ENCODE results near the gene PKD1.
"Not testable (repeated sequence)": the region's sequence is repeated elsewhere in the genome, so short reads cannot be mapped to it uniquely, and the experiment has no call there.

DNA sequence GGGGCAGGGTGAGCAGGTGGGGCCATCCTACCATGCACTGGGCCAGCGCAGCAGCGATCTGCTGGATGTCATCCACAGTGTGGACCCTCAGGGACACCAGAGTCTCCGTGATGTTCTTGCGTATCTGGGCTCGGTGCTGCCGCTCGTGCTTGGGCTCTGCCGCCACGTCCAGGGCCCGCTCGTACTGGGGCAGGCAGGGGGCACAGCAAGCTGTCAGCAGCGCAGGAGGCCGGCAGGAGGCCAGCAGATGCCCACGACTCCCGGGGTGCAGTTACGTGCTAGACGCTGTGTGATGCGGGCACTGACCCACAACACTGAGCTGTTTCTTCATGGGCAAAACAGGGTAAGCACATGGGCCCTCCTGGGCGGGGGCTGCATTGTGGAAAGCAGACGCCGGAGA is 30.4 kb downstream of the PKD1 start:
- not testable (repeated sequence) for TF ChIP-seq CTCF, POLR2A (IDR thresholded peaks at IDR 0.05)
